Measurements from ENCODE around the gene IL17RD. TPM values are rescaled to one million over a fixed set of nuclear protein-coding genes. Genes with fewer than 3 reads are reported as not detected.

The IL17RD gene
- total RNA-seq, 2 experiments from 2014 or later = not detected

DNA sequence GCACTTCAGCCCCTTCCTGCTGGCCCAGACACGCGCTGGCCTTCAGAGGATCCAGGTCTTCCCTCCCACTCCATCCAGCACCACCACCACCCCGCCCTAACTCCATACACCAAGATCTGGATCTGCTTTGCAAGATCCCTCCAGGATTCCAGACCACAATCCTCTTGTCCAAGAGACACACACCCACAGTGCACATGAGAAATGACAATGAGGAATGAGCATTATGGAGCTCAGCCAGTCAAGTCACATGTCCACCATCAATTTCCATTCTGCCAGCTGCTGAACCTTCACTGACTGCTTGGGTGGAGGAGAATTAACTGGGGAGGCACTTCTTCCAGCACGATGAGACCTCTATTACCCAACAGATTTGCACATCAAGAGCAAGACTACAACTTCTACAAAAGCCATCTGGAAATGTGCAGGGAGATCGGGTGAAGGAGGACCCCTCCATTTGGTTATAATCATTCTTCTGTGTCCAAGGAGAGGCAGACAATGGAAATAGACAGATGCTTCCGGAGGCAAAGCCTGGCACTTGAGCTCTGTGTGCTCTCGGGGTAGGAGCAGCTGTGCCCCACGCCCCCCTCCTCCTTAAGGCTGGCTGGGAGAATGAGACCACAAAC, 117.0 kb downstream of the IL17RD start:
- H3K36me3 ChIP-seq (ENCODE audit: insufficient read depth, low read length) = no peaks in the 10 kb centered on the region
- Mint-ChIP-seq H3K4me3 (no peak overlapping the region), H3K9me3 (no peaks in the 10 kb centered on the region), H3K27me3 (peaks cover 8% of the 10 kb centered on the region), H3K4me1 (ENCODE audit: low read depth) (no peaks in the 10 kb centered on the region), H3K36me3 (ENCODE audit: low read depth) (no peaks in the 10 kb centered on the region), H3K27ac (no peak overlapping the region)
- TF ChIP-seq, protein P1, sequence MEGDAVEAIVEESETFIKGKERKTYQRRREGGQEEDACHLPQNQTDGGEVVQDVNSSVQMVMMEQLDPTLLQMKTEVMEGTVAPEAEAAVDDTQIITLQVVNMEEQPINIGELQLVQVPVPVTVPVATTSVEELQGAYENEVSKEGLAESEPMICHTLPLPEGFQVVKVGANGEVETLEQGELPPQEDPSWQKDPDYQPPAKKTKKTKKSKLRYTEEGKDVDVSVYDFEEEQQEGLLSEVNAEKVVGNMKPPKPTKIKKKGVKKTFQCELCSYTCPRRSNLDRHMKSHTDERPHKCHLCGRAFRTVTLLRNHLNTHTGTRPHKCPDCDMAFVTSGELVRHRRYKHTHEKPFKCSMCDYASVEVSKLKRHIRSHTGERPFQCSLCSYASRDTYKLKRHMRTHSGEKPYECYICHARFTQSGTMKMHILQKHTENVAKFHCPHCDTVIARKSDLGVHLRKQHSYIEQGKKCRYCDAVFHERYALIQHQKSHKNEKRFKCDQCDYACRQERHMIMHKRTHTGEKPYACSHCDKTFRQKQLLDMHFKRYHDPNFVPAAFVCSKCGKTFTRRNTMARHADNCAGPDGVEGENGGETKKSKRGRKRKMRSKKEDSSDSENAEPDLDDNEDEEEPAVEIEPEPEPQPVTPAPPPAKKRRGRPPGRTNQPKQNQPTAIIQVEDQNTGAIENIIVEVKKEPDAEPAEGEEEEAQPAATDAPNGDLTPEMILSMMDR (IDR thresholded peaks at IDR 0.05) = no peak
- no peaks in the 10 kb centered on the region for H3K9me3 ChIP-seq (ENCODE audit: control insufficient read depth in 1 of 2, insufficient read depth in 1 of 2, low read length in 2 of 2)
- POLR2A ChIA-PET = interaction anchor here (0.7 kb wide), 1 partner anchor 1734 kb away, joined by 3 read pairs; no protein-coding TSS in a partner anchor
- intact Hi-C loops (cut with DNase I, micrococcal nuclease) = no loop called here
- CTCF ChIA-PET = no interaction called here
- DNase-seq (no peak), ATAC-seq (ENCODE audit: poor library complexity) (no peak)
- H3K4me1 ChIP-seq (ENCODE audit: insufficient read depth, low read length) = no peaks in the 10 kb centered on the region
- peaks cover 0 to 3% of the 10 kb centered on the region in 2 experiments for H3K27me3 ChIP-seq (ENCODE audit: control insufficient read depth in 1 of 2, insufficient read depth in 2 of 2, low read length in 2 of 2)
- no peak overlapping the region for H3K4me3 ChIP-seq (ENCODE audit: low read length)
- no peak overlapping the region for H3K27ac ChIP-seq (ENCODE audit: low read depth in 1 of 2, low read length in 2 of 2)

DNA sequence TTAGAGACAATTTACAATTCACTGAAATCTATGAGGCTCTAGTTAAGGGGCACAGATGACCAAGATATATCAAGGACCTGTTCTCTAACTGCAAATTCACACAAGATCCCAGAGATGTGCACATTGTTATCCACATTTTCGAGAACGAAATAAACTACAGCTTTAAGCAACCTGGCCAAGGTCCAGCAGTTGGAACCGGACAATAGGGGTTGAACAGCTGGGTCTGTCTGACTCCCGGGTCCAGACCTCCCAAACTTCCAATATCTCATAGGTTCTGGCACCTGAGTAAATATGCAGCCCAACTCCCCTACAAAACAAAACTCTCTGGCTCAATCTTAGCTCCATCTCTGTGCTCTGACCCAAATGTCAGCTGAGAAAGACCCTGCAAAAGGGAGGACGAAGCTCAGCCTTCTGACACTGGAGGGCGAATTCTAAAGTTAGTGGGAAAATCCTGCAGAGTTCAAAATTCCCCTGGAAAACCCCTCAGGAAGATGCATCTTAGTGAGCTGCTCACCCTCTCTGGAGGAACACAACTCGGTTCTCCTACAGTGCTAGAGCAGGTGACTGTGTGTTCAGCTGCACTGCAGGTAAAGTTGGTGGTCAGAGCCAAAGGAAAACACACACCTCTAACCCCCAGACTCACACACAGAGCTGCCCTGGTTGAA, 118.9 kb downstream of the IL17RD start:
- no peaks in the 10 kb centered on the region for H3K4me1 Mint-ChIP-seq (ENCODE audit: low read depth)
- no peak overlapping the region for H3K27ac Mint-ChIP-seq
- ATAC-seq (ENCODE audit: poor library complexity) (no peak), DNase-seq (no peak)
- no peaks in the 10 kb centered on the region for H3K36me3 Mint-ChIP-seq (ENCODE audit: low read depth)
- no peaks in the 10 kb centered on the region for H3K36me3 ChIP-seq (ENCODE audit: insufficient read depth, low read length)
- TF ChIP-seq, protein P1 (IDR thresholded peaks at IDR 0.05) = no peak
- H3K9me3 Mint-ChIP-seq = no peaks in the 10 kb centered on the region
- intact Hi-C loops (cut with DNase I, micrococcal nuclease) = no loop called here
- POLR2A ChIA-PET = interaction anchor here (0.8 kb wide), 1 partner anchor 204 kb away, joined by 3 read pairs; no protein-coding TSS in a partner anchor
- H3K9me3 ChIP-seq (ENCODE audit: control insufficient read depth in 1 of 2, insufficient read depth in 1 of 2, low read length in 2 of 2) = no peaks in the 10 kb centered on the region
- CTCF ChIA-PET = no interaction called here
- H3K4me1 ChIP-seq (ENCODE audit: insufficient read depth, low read length) = no peaks in the 10 kb centered on the region
- H3K4me3 ChIP-seq (ENCODE audit: low read length) = no peak overlapping the region
- peaks cover 8% of the 10 kb centered on the region for H3K27me3 Mint-ChIP-seq
- no peak overlapping the region for H3K4me3 Mint-ChIP-seq
- H3K27ac ChIP-seq (ENCODE audit: low read depth in 1 of 2, low read length in 2 of 2) = no peak overlapping the region
- peaks cover 0 to 3% of the 10 kb centered on the region in 2 experiments for H3K27me3 ChIP-seq (ENCODE audit: control insufficient read depth in 1 of 2, insufficient read depth in 2 of 2, low read length in 2 of 2)

DNA sequence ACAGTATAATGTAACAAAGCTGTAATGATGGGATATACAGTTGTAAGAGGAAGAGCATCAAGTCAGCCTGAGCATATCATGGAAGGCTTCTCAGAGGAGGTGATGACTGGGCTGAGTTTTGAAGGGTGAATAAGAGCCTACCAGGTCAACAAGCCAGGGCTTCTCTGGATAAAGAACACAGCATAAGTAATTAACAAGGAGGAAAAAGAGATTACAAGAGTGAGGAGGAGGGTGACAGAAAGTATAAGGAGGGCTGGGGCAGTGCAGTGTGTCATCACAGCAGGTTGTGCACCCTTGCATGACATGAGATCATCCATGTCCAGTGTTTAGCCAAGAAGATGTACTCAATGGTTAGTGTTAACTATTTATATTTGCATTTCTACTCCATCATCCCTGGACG, 121.6 kb downstream of the IL17RD start:
- no peaks in the 10 kb centered on the region for H3K9me3 ChIP-seq (ENCODE audit: control insufficient read depth in 1 of 2, insufficient read depth in 1 of 2, low read length in 2 of 2)
- TF ChIP-seq, protein P1 (IDR thresholded peaks at IDR 0.05) = no peak
- H3K27ac Mint-ChIP-seq = no peak overlapping the region
- H3K27ac ChIP-seq (ENCODE audit: low read depth in 1 of 2, low read length in 2 of 2) = no peak overlapping the region
- CTCF ChIA-PET = no interaction called here
- no peaks in the 10 kb centered on the region for H3K36me3 ChIP-seq (ENCODE audit: insufficient read depth, low read length)
- H3K4me3 Mint-ChIP-seq = no peak overlapping the region
- DNase-seq (no peak), ATAC-seq (ENCODE audit: poor library complexity) (no peak)
- peaks cover 3% of the 10 kb centered on the region in 2 experiments for H3K27me3 ChIP-seq (ENCODE audit: control insufficient read depth in 1 of 2, insufficient read depth in 2 of 2, low read length in 2 of 2)
- intact Hi-C loops (cut with DNase I, micrococcal nuclease) = no loop called here
- H3K27me3 Mint-ChIP-seq = peaks cover 21% of the 10 kb centered on the region
- H3K4me1 ChIP-seq (ENCODE audit: insufficient read depth, low read length) = no peaks in the 10 kb centered on the region
- POLR2A ChIA-PET = no interaction called here
- no peak overlapping the region for H3K4me3 ChIP-seq (ENCODE audit: low read length)
- no peaks in the 10 kb centered on the region for H3K4me1 Mint-ChIP-seq (ENCODE audit: low read depth)
- H3K36me3 Mint-ChIP-seq (ENCODE audit: low read depth) = no peaks in the 10 kb centered on the region
- H3K9me3 Mint-ChIP-seq = no peaks in the 10 kb centered on the region

Measured in CD4-positive, alpha-beta T cell (primary cell).